ENCODE data around the gene HNRNPUL1. TPM values are rescaled to one million over a fixed set of nuclear protein-coding genes. Genes with fewer than 3 reads are reported as not detected.

The HNRNPUL1 gene
- total RNA-seq, 1 donor = 114 TPM

- TF ChIP-seq, protein P1, sequence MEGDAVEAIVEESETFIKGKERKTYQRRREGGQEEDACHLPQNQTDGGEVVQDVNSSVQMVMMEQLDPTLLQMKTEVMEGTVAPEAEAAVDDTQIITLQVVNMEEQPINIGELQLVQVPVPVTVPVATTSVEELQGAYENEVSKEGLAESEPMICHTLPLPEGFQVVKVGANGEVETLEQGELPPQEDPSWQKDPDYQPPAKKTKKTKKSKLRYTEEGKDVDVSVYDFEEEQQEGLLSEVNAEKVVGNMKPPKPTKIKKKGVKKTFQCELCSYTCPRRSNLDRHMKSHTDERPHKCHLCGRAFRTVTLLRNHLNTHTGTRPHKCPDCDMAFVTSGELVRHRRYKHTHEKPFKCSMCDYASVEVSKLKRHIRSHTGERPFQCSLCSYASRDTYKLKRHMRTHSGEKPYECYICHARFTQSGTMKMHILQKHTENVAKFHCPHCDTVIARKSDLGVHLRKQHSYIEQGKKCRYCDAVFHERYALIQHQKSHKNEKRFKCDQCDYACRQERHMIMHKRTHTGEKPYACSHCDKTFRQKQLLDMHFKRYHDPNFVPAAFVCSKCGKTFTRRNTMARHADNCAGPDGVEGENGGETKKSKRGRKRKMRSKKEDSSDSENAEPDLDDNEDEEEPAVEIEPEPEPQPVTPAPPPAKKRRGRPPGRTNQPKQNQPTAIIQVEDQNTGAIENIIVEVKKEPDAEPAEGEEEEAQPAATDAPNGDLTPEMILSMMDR (IDR thresholded peaks at IDR 0.05; ENCODE audit: extremely low read depth, low read depth, low read length) = no peak
These were observed 36.4 kb downstream of the HNRNPUL1 start for GRCh38 chr19:41300555-41300954.

DNA sequence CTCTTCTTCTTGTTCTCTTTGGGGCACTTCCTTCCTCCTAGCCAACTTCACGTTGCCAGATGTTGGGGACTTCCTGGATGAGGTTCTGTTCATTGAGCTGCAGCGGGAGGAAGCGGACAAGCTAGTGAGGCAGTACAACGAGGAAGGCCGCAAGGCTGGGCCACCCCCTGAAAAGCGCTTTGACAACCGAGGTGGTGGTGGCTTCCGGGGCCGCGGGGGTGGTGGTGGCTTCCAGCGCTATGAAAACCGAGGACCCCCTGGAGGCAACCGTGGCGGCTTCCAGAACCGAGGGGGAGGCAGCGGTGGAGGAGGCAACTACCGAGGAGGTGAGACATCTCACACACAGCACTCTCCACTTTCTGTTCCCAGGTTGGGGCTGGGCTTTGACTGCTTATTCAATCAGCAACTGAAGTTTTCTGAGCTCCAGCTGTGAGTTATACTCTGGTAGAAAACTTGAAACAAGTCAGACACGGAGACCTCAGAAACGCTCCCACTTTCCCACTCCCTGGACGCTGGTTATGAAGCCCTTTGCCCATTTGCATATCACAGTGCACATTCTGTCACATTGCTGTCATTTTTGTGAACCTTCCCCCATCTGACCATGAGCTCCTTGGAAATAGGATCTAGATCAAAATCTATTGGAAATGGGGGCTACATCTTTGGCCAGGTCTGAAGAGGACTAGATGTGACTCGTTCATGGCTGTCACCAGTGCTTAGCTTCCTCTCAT, 38.6 kb downstream of the HNRNPUL1 start:
- DNase-seq (ENCODE audit: insufficient read length, low spot score, missing footprints) = no peak
- TF ChIP-seq, protein P1 (IDR thresholded peaks at IDR 0.05; ENCODE audit: extremely low read depth, low read depth, low read length) = no peak
- H3K79me2 ChIP-seq (ENCODE audit: insufficient read depth, low read length) = peaks cover 10% of the 10 kb centered on the region
- no peak overlapping the region for H3K4me3 ChIP-seq (ENCODE audit: insufficient read depth, low read length)
- H3K4me2 ChIP-seq (ENCODE audit: insufficient read depth, low read length) = no peak overlapping the region
- no peak overlapping the region for H3K27ac ChIP-seq (ENCODE audit: low read depth, low read length)
- peaks cover 86% of the 10 kb centered on the region for H3K36me3 ChIP-seq (ENCODE audit: insufficient read depth, low read length)
- peaks cover 24% of the 10 kb centered on the region for H3K4me1 ChIP-seq (ENCODE audit: insufficient read depth, low read length)
- no peak overlapping the region for H2AFZ ChIP-seq (ENCODE audit: low read length)
- peaks cover 22% of the 10 kb centered on the region for H4K20me1 ChIP-seq (ENCODE audit: insufficient read depth, low read length)
- no peaks in the 10 kb centered on the region for H3K27me3 ChIP-seq (ENCODE audit: insufficient read depth, low read length)
- H3K9me3 ChIP-seq (ENCODE audit: low read depth, low read length) = no peaks in the 10 kb centered on the region

More at GRCh38 chr19:41300555-41300954, 36.4 kb downstream of the HNRNPUL1 start:
- Histone ChIP-seq H3K4me3 (ENCODE audit: insufficient read depth, low read length) (no peak overlapping the region), H3K36me3 (ENCODE audit: insufficient read depth, low read length) (peaks cover 87% of the 10 kb centered on the region), H2AFZ (ENCODE audit: low read length) (no peak overlapping the region), H3K4me1 (ENCODE audit: insufficient read depth, low read length) (peaks cover 34% of the 10 kb centered on the region), H3K9me3 (ENCODE audit: low read depth, low read length) (no peaks in the 10 kb centered on the region), H3K27me3 (ENCODE audit: insufficient read depth, low read length) (no peaks in the 10 kb centered on the region), H4K20me1 (ENCODE audit: insufficient read depth, low read length) (peaks cover 27% of the 10 kb centered on the region), H3K4me2 (ENCODE audit: insufficient read depth, low read length) (no peak overlapping the region), H3K79me2 (ENCODE audit: insufficient read depth, low read length) (peaks cover 29% of the 10 kb centered on the region), H3K27ac (ENCODE audit: low read depth, low read length) (peak overlapping the region; percentile 99)
- DNase-seq (ENCODE audit: insufficient read length, low spot score, missing footprints) = no peak

- no peaks in the 10 kb centered on the region for H3K9me3 ChIP-seq (ENCODE audit: low read depth, low read length)
- no peak overlapping the region for H2AFZ ChIP-seq (ENCODE audit: low read length)
- H3K4me1 ChIP-seq (ENCODE audit: insufficient read depth, low read length) = peaks cover 17% of the 10 kb centered on the region
- DNase-seq (ENCODE audit: insufficient read length, low spot score, missing footprints) = no peak
- H3K36me3 ChIP-seq (ENCODE audit: insufficient read depth, low read length) = peaks cover 84% of the 10 kb centered on the region
- no peak overlapping the region for H3K4me2 ChIP-seq (ENCODE audit: insufficient read depth, low read length)
- H3K27ac ChIP-seq (ENCODE audit: low read depth, low read length) = no peak overlapping the region
- H3K27me3 ChIP-seq (ENCODE audit: insufficient read depth, low read length) = no peaks in the 10 kb centered on the region
- H3K4me3 ChIP-seq (ENCODE audit: insufficient read depth, low read length) = no peak overlapping the region
- peaks cover 18% of the 10 kb centered on the region for H4K20me1 ChIP-seq (ENCODE audit: insufficient read depth, low read length)
- peaks cover 10% of the 10 kb centered on the region for H3K79me2 ChIP-seq (ENCODE audit: insufficient read depth, low read length)
- TF ChIP-seq, protein P1 (IDR thresholded peaks at IDR 0.05; ENCODE audit: extremely low read depth, low read depth, low read length) = no peak
These were observed 39.8 kb downstream of the HNRNPUL1 start for GRCh38 chr19:41303954-41304353.

DNA sequence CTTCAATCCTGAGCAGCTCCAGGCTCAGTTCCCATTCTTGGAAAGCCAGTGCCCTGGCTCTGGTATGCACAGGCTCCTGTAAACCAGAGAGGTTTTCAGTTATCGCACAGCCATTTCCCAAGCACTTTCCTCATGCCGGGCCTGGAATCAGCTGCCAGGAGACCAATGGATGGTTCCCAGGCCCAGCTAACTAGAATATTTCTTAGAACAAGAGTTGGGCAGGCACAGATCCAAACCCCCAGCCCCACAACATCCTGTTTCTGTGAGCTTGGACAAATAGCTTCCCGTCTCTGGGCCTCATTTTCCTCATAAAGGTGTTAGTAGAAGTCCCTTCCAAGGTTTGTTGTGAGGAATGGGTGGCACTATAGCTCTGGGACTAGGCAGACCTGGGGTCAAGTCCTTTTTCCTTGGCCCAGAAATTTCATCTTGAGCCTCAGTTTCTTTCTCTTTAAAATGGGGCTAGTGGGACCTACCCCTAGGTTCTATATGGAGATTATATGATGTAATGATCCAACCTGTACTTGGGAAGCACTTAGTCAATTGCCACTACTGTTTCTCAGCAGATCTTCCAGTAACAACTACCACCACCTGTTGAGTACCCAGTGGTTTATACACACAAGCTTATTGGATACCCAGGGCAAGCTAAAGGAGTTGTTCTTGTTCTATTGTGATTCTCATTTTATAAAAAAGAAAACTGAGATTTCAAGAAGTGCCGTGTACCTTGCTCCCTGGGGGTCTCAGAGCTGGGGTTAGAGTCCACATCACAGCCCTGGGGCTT, 40.7 kb downstream of the HNRNPUL1 start:
- peaks cover 16% of the 10 kb centered on the region for H3K4me1 ChIP-seq (ENCODE audit: insufficient read depth, low read length)
- H3K36me3 ChIP-seq (ENCODE audit: insufficient read depth, low read length) = peaks cover 80% of the 10 kb centered on the region
- H2AFZ ChIP-seq (ENCODE audit: low read length) = no peak overlapping the region
- DNase-seq (ENCODE audit: insufficient read length, low spot score, missing footprints) = no peak
- no peak overlapping the region for H3K4me3 ChIP-seq (ENCODE audit: insufficient read depth, low read length)
- TF ChIP-seq, protein P1 (IDR thresholded peaks at IDR 0.05; ENCODE audit: extremely low read depth, low read depth, low read length) = no peak
- no peaks in the 10 kb centered on the region for H3K9me3 ChIP-seq (ENCODE audit: low read depth, low read length)
- peak overlapping the region; percentile 19 for H3K27ac ChIP-seq (ENCODE audit: low read depth, low read length)
- no peak overlapping the region for H3K4me2 ChIP-seq (ENCODE audit: insufficient read depth, low read length)
- H3K27me3 ChIP-seq (ENCODE audit: insufficient read depth, low read length) = no peaks in the 10 kb centered on the region
- H4K20me1 ChIP-seq (ENCODE audit: insufficient read depth, low read length) = peaks cover 15% of the 10 kb centered on the region
- peaks cover 10% of the 10 kb centered on the region for H3K79me2 ChIP-seq (ENCODE audit: insufficient read depth, low read length)
